Neural progenitor cell (in vitro differentiated cells): ENCODE measurements around the gene TSEN54. TPM values are rescaled to one million over a fixed set of nuclear protein-coding genes. Genes with fewer than 3 reads are reported as not detected.
A peak's percentile ranks its signal among the peaks of the same experiment; 100 is the strongest.

Experiments
- DNase-seq: peaks from one replicate; pipeline ENCODE4 v3.0.0-alpha.2; 2016; ENCODE audit warnings: low spot score
- H2AFZ ChIP-seq: fragments of 200-600 bp; sonication (generic); replicated peaks from 2 replicates; pipeline ENCODE4 v1.6.1; 2016; ENCODE audit warnings: antibody characterized with exemption
- H3F3A ChIP-seq: fragments of 200-600 bp; sonication (generic); 2 replicates; pipeline ENCODE4 v1.6.1; 2016; ENCODE audit warnings: antibody characterized with exemption, low read depth
- H3K27ac ChIP-seq: fragments of 200-600 bp; sonication (generic); 2 replicates; pipeline ENCODE4 v1.5.1; 2016; ENCODE audit warnings: mild to moderate bottlenecking
- H3K27me3 ChIP-seq: fragments of 200-600 bp; sonication (generic); 2 replicates; pipeline ENCODE4 v1.6.1; 2016; ENCODE audit warnings: mild to moderate bottlenecking, moderate library complexity
- H3K36me3 ChIP-seq: fragments of 200-600 bp; sonication (generic); 2 replicates; pipeline ENCODE4 v1.5.1; 2016
- H3K4me1 ChIP-seq: fragments of 200-600 bp; sonication (generic); 2 replicates; pipeline ENCODE4 v1.6.1; 2016; ENCODE audit warnings: mixed run types
- H3K4me2 ChIP-seq: fragments of 200-600 bp; sonication (generic); 2 replicates; pipeline ENCODE4 v1.6.1; 2016
- H3K4me3 ChIP-seq: fragments of 200-600 bp; sonication (generic); 2 replicates; pipeline ENCODE4 v1.5.1; 2016
- H3K79me2 ChIP-seq: fragments of 200-600 bp; sonication (generic); 2 replicates; pipeline ENCODE4 v1.6.1; 2016; ENCODE audit warnings: low read depth
- H3K9ac ChIP-seq: fragments of 200-600 bp; sonication (generic); 2 replicates; pipeline ENCODE4 v1.6.1; 2016
- H3K9me3 ChIP-seq: fragments of 200-600 bp; sonication (generic); 2 replicates; pipeline ENCODE4 v1.5.1; 2016; ENCODE audit warnings: low read depth
- H4K20me1 ChIP-seq: fragments of 200-600 bp; sonication (generic); 2 replicates; pipeline ENCODE4 v1.6.1; 2016; ENCODE audit warnings: low read depth
- H3K27ac Mint-ChIP-seq: 3 replicates; pipeline ENCODE4 v1.8.0; 2021; ENCODE audit warnings: mixed read lengths
- H3K27me3 Mint-ChIP-seq: 2 replicates; pipeline ENCODE4 v1.8.0; 2022; ENCODE audit warnings: low read depth, mild to moderate bottlenecking, inconsistent platforms, moderate library complexity, mixed read lengths; ENCODE audit not compliant: insufficient read depth
- H3K36me3 Mint-ChIP-seq: 3 replicates; pipeline ENCODE4 v1.8.0; 2021; ENCODE audit warnings: mixed read lengths
- H3K4me1 Mint-ChIP-seq: 3 replicates; pipeline ENCODE4 v1.8.0; 2021; ENCODE audit warnings: mixed read lengths
- H3K4me3 Mint-ChIP-seq: 3 replicates; pipeline ENCODE4 v1.8.0; 2021; ENCODE audit warnings: mild to moderate bottlenecking, moderate library complexity, mixed read lengths
- H3K9me3 Mint-ChIP-seq: 3 replicates; pipeline ENCODE4 v1.8.0; 2020; ENCODE audit warnings: mixed read lengths
- EZH2 ChIP-seq: fragments of 200-600 bp; sonication (generic); IDR thresholded peaks from 2 replicates; pipeline ENCODE4 v1.6.1; 2017; ENCODE audit warnings: antibody characterized with exemption, mild to moderate bottlenecking, moderate library complexity
- EZH2phosphoT487 ChIP-seq: fragments of 200-600 bp; sonication (generic); IDR thresholded peaks from 2 replicates; pipeline ENCODE4 v1.6.1; 2017; ENCODE audit warnings: antibody characterized with exemption
- total RNA-seq: library from RNA; depleted of rRNA; stranded (reverse); fragments of >200 nt; gene quantifications from 2 replicates; pipeline ENCODE4 v1.2.3, GENCODE V29; 2015; ENCODE audit warnings: low replicate concordance
- TF ChIP-seq, protein P1 (sequence below): fragments of 200-600 bp; sonication (generic); IDR thresholded peaks from 2 replicates; pipeline ENCODE4 v1.5.1; 2017; ENCODE audit warnings: antibody characterized with exemption, mild to moderate bottlenecking

The TSEN54 gene
- total RNA-seq, 1 donor from 2014 or later = 20.5 TPM

DNA sequence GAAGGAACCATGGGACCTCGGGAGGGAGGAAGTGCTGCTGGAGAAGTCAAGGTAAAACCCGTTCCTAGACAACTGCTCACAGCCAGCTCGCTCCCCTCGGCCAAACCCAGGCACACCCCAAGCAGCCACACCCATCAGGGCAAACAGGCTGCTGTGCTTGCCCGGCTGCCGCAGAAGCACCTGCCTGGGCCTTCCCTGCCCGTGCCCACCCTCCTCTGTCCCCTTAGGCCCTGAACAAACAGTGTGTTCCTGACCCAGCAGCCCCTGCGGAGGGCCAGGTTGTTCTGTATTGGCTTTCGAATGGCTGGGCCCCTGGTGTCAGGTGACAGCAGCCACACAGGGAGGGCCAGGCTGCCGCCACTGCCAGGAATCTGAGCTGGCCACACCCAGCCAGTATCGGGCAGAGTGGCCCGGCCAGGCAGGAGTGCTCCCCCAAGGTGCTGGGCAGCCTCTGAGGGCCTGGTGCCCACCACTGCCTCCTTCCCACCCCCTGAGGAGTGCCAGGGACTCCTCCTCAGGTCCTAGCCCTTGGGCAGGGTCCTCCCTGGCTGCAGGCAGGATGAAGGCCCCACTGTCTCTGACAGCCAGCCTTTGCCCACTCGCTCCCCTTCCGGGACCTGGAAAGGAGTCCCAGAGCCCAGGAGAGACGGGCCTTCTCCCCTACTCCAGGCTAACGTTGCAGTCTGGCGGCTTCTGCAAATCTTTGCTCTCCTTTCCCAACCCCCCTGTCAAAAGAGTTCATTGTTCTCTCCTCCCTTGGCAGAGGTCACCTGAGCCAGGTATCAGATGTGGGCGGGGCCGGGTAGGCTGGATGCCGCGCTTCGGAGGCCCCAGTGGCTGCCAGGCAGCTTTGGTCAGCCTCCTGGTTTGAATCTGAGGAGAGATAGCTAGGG is 33.2 kb downstream of the TSEN54 start:
- Histone ChIP-seq H3K9me3 (no peaks in the 10 kb centered on the region), H2AFZ (peak overlapping the region; percentile 58), H3F3A (peaks cover 11% of the 10 kb centered on the region), H3K4me3 (peak overlapping the region; percentile 34), H3K79me2 (no peaks in the 10 kb centered on the region), H3K4me1 (peaks cover 25% of the 10 kb centered on the region), H3K9ac (peak overlapping the region; percentile 46), H4K20me1 (no peaks in the 10 kb centered on the region), H3K36me3 (no peaks in the 10 kb centered on the region), H3K27me3 (no peaks in the 10 kb centered on the region), H3K4me2 (peak overlapping the region; percentile 75), H3K27ac (peak overlapping the region; percentile 65)
- TF ChIP-seq EZH2 (no peak), EZH2phosphoT487 (no peak)
- TF ChIP-seq, protein P1, sequence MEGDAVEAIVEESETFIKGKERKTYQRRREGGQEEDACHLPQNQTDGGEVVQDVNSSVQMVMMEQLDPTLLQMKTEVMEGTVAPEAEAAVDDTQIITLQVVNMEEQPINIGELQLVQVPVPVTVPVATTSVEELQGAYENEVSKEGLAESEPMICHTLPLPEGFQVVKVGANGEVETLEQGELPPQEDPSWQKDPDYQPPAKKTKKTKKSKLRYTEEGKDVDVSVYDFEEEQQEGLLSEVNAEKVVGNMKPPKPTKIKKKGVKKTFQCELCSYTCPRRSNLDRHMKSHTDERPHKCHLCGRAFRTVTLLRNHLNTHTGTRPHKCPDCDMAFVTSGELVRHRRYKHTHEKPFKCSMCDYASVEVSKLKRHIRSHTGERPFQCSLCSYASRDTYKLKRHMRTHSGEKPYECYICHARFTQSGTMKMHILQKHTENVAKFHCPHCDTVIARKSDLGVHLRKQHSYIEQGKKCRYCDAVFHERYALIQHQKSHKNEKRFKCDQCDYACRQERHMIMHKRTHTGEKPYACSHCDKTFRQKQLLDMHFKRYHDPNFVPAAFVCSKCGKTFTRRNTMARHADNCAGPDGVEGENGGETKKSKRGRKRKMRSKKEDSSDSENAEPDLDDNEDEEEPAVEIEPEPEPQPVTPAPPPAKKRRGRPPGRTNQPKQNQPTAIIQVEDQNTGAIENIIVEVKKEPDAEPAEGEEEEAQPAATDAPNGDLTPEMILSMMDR = no peak
- Mint-ChIP-seq H3K9me3 (no peaks in the 10 kb centered on the region), H3K27me3 (peaks cover 3% of the 10 kb centered on the region), H3K4me3 (no peak overlapping the region), H3K27ac (no peak overlapping the region), H3K36me3 (no peaks in the 10 kb centered on the region), H3K4me1 (peaks cover 16% of the 10 kb centered on the region)
- peak; percentile 82 for DNase-seq

DNA sequence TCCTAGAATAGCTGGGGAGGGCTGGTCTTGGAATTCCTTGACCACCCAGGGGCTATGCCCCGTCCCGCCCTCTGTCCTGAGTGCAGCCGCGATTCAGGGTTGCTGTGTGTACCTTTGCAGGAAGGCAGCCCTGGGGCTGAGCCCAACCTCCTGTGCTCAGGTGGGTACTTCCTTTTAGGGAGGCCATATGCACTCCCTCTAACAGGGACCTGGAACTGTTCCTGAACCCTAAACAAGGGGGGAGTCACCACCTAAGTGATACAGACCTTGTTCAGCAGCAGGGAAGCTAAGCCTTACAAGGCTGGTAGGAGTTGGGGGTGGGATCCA is 33.8 kb downstream of the TSEN54 start:
- Histone ChIP-seq H3K4me2 (peak overlapping the region; percentile 75), H3K9ac (peak overlapping the region; percentile 46), H3K27ac (no peak overlapping the region), H3K79me2 (no peaks in the 10 kb centered on the region), H3K4me1 (peaks cover 25% of the 10 kb centered on the region), H3K4me3 (peak overlapping the region; percentile 34), H3F3A (peaks cover 11% of the 10 kb centered on the region), H4K20me1 (no peaks in the 10 kb centered on the region), H3K36me3 (no peaks in the 10 kb centered on the region), H3K27me3 (no peaks in the 10 kb centered on the region), H3K9me3 (no peaks in the 10 kb centered on the region), H2AFZ (peak overlapping the region; percentile 58)
- Mint-ChIP-seq H3K4me1 (peaks cover 16% of the 10 kb centered on the region), H3K27me3 (peaks cover 3% of the 10 kb centered on the region), H3K4me3 (no peak overlapping the region), H3K9me3 (no peaks in the 10 kb centered on the region), H3K27ac (no peak overlapping the region), H3K36me3 (no peaks in the 10 kb centered on the region)
- TF ChIP-seq EZH2phosphoT487 (no peak), EZH2 (no peak)
- TF ChIP-seq, protein P1 = no peak
- DNase-seq = peak; percentile 26

DNA sequence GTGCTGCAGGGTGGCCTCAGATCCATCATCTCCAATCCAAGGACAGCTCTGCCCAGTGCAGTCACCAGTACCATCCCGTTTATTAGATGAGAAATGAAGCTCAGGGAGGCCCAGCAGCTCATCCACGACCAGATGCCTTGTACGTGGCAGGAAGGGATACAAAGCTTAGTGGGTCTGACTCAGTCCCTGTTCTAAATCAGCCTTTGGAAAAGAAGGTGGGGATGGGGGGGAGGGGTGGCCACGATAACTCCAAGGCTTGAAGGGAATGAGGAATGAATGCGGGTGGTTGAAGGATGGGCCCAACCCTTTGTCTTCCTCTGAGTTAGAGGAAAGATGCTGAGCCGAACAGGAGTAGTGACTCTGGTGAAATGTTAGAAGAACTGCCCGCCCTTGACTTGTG is 34.9 kb downstream of the TSEN54 start:
- Mint-ChIP-seq H3K9me3 (no peaks in the 10 kb centered on the region), H3K27ac (no peak overlapping the region), H3K4me1 (peaks cover 16% of the 10 kb centered on the region), H3K4me3 (no peak overlapping the region), H3K36me3 (no peaks in the 10 kb centered on the region), H3K27me3 (peaks cover 6% of the 10 kb centered on the region)
- Histone ChIP-seq H3K4me3 (no peak overlapping the region), H3K9ac (no peak overlapping the region), H2AFZ (no peak overlapping the region), H3K4me1 (peaks cover 25% of the 10 kb centered on the region), H3F3A (peaks cover 11% of the 10 kb centered on the region), H3K27me3 (no peaks in the 10 kb centered on the region), H3K4me2 (no peak overlapping the region), H3K9me3 (no peaks in the 10 kb centered on the region), H4K20me1 (no peaks in the 10 kb centered on the region), H3K27ac (no peak overlapping the region), H3K79me2 (no peaks in the 10 kb centered on the region), H3K36me3 (no peaks in the 10 kb centered on the region)
- TF ChIP-seq EZH2 (no peak), EZH2phosphoT487 (no peak)
- TF ChIP-seq, protein P1 = no peak
- DNase-seq = no peak
